ENCODE results near the gene RIPK4.

GRCh38 chr21:41709965-41710822, 56.7 kb downstream of the RIPK4 start:
- TF ChIP-seq CTCF (IDR thresholded peaks at IDR 0.05; ENCODE audit: low read depth, low read length, missing input control) (no peak), ZBTB33 (IDR thresholded peaks at IDR 0.05) (no peak), YY1 (IDR thresholded peaks at IDR 0.05) (no peak), HNF4A (conservative IDR thresholded peaks at IDR 0.05) (no peak), TAF1 (conservative IDR thresholded peaks at IDR 0.05) (no peak), MAX (IDR thresholded peaks at IDR 0.05) (no peak), GABPA (IDR thresholded peaks at IDR 0.05 in 1 of 2, conservative IDR thresholded peaks at IDR 0.05 in 1 of 2) (no peak), REST (IDR thresholded peaks at IDR 0.05) (no peak), ATF3 (IDR thresholded peaks at IDR 0.05) (no peak), RXRA (IDR thresholded peaks at IDR 0.05) (no peak), JUND (IDR thresholded peaks at IDR 0.05) (no peak), EGR1 (IDR thresholded peaks at IDR 0.05; ENCODE audit: low read depth in 2 of 2) (no peak)
